Astrocyte (in vitro differentiated cells and primary cell): Measurements from ENCODE around the gene KIF26B. TPM values are rescaled to one million over a fixed set of nuclear protein-coding genes. Genes with fewer than 3 reads are reported as not detected.

ENCODE experiments used
- DNase-seq: peaks from one replicate; pipeline ENCODE4 v3.0.0-alpha.2; 2010; ENCODE audit warnings: low read depth
- FAIRE-seq: peaks from 2 replicates; lab custom pipeline; 2011; peaks lifted over from hg19 to GRCh38; lab: Jason Lieb, UNC
- H2AFZ ChIP-seq: 2 replicates; pipeline ENCODE4 v1.6.0; 2012; ENCODE audit warnings: low read depth, low read length, inconsistent platforms
- H3K27ac ChIP-seq: 2 replicates; pipeline ENCODE4 v1.5.1; 2011; ENCODE audit warnings: low read depth, low read length, inconsistent platforms
- H3K27me3 ChIP-seq: 2 replicates; pipeline ENCODE4 v1.6.0; 2011; ENCODE audit warnings: low read length, inconsistent platforms; ENCODE audit not compliant: insufficient read depth
- H3K36me3 ChIP-seq: 2 replicates; pipeline ENCODE4 v1.5.1; 2011; ENCODE audit warnings: low read length, inconsistent platforms; ENCODE audit not compliant: insufficient read depth
- H3K4me1 ChIP-seq: 2 replicates; pipeline ENCODE4 v1.5.1; 2011; ENCODE audit warnings: low read length, inconsistent platforms; ENCODE audit not compliant: insufficient read depth
- H3K4me2 ChIP-seq: 2 replicates; pipeline ENCODE4 v1.6.0; 2012; ENCODE audit warnings: low read length, inconsistent platforms
- H3K4me3 ChIP-seq: 2 replicates; pipeline ENCODE4 v1.5.1; 2011; ENCODE audit warnings: low read depth, mild to moderate bottlenecking, low read length, inconsistent platforms; ENCODE audit not compliant: insufficient read depth
- H3K79me2 ChIP-seq: 2 replicates; pipeline ENCODE4 v1.6.0; 2012; ENCODE audit warnings: mild to moderate bottlenecking, low read length, inconsistent platforms; ENCODE audit not compliant: insufficient read depth
- H3K9ac ChIP-seq: 2 replicates; pipeline ENCODE4 v1.6.0; 2012; ENCODE audit warnings: mild to moderate bottlenecking, low read length, inconsistent platforms
- H3K9me3 ChIP-seq: 2 replicates; pipeline ENCODE4 v1.5.1; 2012; ENCODE audit warnings: low read depth, mild to moderate bottlenecking, low read length, inconsistent platforms; ENCODE audit not compliant: insufficient read depth
- H4K20me1 ChIP-seq: 2 replicates; pipeline ENCODE4 v1.6.0; 2012; ENCODE audit warnings: low read length, inconsistent platforms; ENCODE audit not compliant: insufficient read depth
- H3K27ac Mint-ChIP-seq: one replicate; pipeline ENCODE4 v1.8.0; 2021; ENCODE audit warnings: mild to moderate bottlenecking, mixed read lengths; ENCODE audit not compliant: unreplicated experiment
- H3K27me3 Mint-ChIP-seq: one replicate; pipeline ENCODE4 v1.8.0; 2021; ENCODE audit warnings: low read depth, mixed read lengths; ENCODE audit not compliant: unreplicated experiment
- H3K36me3 Mint-ChIP-seq: one replicate; pipeline ENCODE4 v1.8.0; 2021; ENCODE audit warnings: low read depth, mixed read lengths; ENCODE audit not compliant: unreplicated experiment
- H3K4me1 Mint-ChIP-seq: one replicate; pipeline ENCODE4 v1.8.0; 2021; ENCODE audit warnings: low read depth, mixed read lengths; ENCODE audit not compliant: unreplicated experiment
- H3K4me3 Mint-ChIP-seq: one replicate; pipeline ENCODE4 v1.8.0; 2021; ENCODE audit warnings: mild to moderate bottlenecking, moderate library complexity, mixed read lengths; ENCODE audit not compliant: unreplicated experiment
- H3K9me3 Mint-ChIP-seq: one replicate; pipeline ENCODE4 v1.8.0; 2021; ENCODE audit warnings: mild to moderate bottlenecking, mixed read lengths; ENCODE audit not compliant: unreplicated experiment
- CTCF ChIP-seq: IDR thresholded peaks from 2 replicates; pipeline ENCODE4 v1.5.1; 2011; ENCODE audit warnings: low read depth, mild to moderate bottlenecking, inconsistent platforms, low read length, moderate library complexity; ENCODE audit not compliant: insufficient read depth
- EZH2 ChIP-seq: IDR thresholded peaks from 2 replicates; pipeline ENCODE4 v1.6.1; 2012; ENCODE audit warnings: mild to moderate bottlenecking, low read length, inconsistent platforms; ENCODE audit not compliant: insufficient read depth
- total RNA-seq: library from RNA; stranded (reverse); gene quantifications from 2 replicates; pipeline ENCODE4 v1.2.1, GENCODE V29; 2021

The KIF26B gene
- total RNA-seq, 1 donor from 2014 or later: 6.8 TPM

- Mint-ChIP-seq H3K4me3 (no peak overlapping the region), H3K27me3 (peaks cover 6% of the 10 kb centered on the region), H3K36me3 (peaks cover 5% of the 10 kb centered on the region), H3K9me3 (peaks cover 2% of the 10 kb centered on the region), H3K4me1 (no peaks in the 10 kb centered on the region), H3K27ac (no peak overlapping the region)
- no peak overlapping the region for H3K4me3 ChIP-seq
- FAIRE-seq (no peak), DNase-seq (no peak)
- H3K27ac ChIP-seq: no peak overlapping the region
- no peak overlapping the region for H3K9ac ChIP-seq
- no peaks in the 10 kb centered on the region for H4K20me1 ChIP-seq
- H3K9me3 ChIP-seq: no peaks in the 10 kb centered on the region
- H3K36me3 ChIP-seq: no peaks in the 10 kb centered on the region
- peaks cover 7% of the 10 kb centered on the region for H3K4me1 ChIP-seq
- H3K79me2 ChIP-seq: no peaks in the 10 kb centered on the region
- no peaks in the 10 kb centered on the region for H3K27me3 ChIP-seq
- no peak for TF ChIP-seq CTCF
- H2AFZ ChIP-seq: no peak overlapping the region
- no peak overlapping the region for H3K4me2 ChIP-seq
These were observed 23.8 kb upstream of the KIF26B start for GRCh38 chr1:245131026-245131393.

- DNase-seq (no peak), FAIRE-seq (no peak)
- Histone ChIP-seq H3K4me3 (no peak overlapping the region), H3K9me3 (no peaks in the 10 kb centered on the region), H2AFZ (no peak overlapping the region), H4K20me1 (no peaks in the 10 kb centered on the region), H3K79me2 (no peaks in the 10 kb centered on the region), H3K4me2 (no peak overlapping the region), H3K27ac (no peak overlapping the region), H3K4me1 (peaks cover 7% of the 10 kb centered on the region), H3K27me3 (no peaks in the 10 kb centered on the region), H3K36me3 (no peaks in the 10 kb centered on the region), H3K9ac (no peak overlapping the region)
- Mint-ChIP-seq H3K9me3 (peaks cover 4% of the 10 kb centered on the region), H3K27me3 (peaks cover 11% of the 10 kb centered on the region), H3K36me3 (peaks cover 5% of the 10 kb centered on the region), H3K4me3 (no peak overlapping the region), H3K4me1 (no peaks in the 10 kb centered on the region), H3K27ac (no peak overlapping the region)
- TF ChIP-seq EZH2: no peak
- no peak for TF ChIP-seq CTCF
These were observed 22.0 kb upstream of the KIF26B start for GRCh38 chr1:245132771-245133170.

GRCh38 chr1:245133995-245134715, 20.6 kb upstream of the KIF26B start:
- H3K36me3 Mint-ChIP-seq: peaks cover 5% of the 10 kb centered on the region
- Histone ChIP-seq H3K4me2 (no peak overlapping the region), H3K9me3 (no peaks in the 10 kb centered on the region), H2AFZ (no peak overlapping the region), H3K4me1 (peaks cover 7% of the 10 kb centered on the region), H3K36me3 (no peaks in the 10 kb centered on the region), H4K20me1 (no peaks in the 10 kb centered on the region), H3K79me2 (no peaks in the 10 kb centered on the region), H3K4me3 (no peak overlapping the region), H3K27ac (no peak overlapping the region), H3K9ac (no peak overlapping the region), H3K27me3 (no peaks in the 10 kb centered on the region)
- FAIRE-seq (no peak), DNase-seq (no peak)
- peaks cover 11% of the 10 kb centered on the region for H3K27me3 Mint-ChIP-seq
- peaks cover 4% of the 10 kb centered on the region for H3K9me3 Mint-ChIP-seq
- no peaks in the 10 kb centered on the region for H3K4me1 Mint-ChIP-seq
- H3K4me3 Mint-ChIP-seq: no peak overlapping the region
- H3K27ac Mint-ChIP-seq: no peak overlapping the region
- TF ChIP-seq EZH2 (no peak), CTCF (no peak)
